HepG2 (cell line): ENCODE measurements around the gene TBC1D14. TPM values are rescaled to one million over a fixed set of nuclear protein-coding genes. Genes with fewer than 3 reads are reported as not detected.

Experiments used
- ARNTL ChIP-seq: sonication (generic); formaldehyde crosslinking; IDR thresholded peaks from 2 replicates; pipeline ENCODE4 v1.4.0; 2020; ENCODE audit warnings: mild to moderate bottlenecking, missing genetic modification reagents
- BORCS8-MEF2B ChIP-seq: sonication (generic); formaldehyde crosslinking; IDR thresholded peaks from 2 replicates; pipeline ENCODE4 v1.8.0; 2022; ENCODE audit warnings: mild to moderate bottlenecking, missing genetic modification reagents
- CENPT ChIP-seq: sonication (generic); formaldehyde crosslinking; IDR thresholded peaks from 2 replicates; pipeline ENCODE4 v1.8.0; 2022; ENCODE audit warnings: low read depth, mild to moderate bottlenecking, moderate library complexity, missing genetic modification reagents
- CREM ChIP-seq, 2 experiments: sonication (generic) in 1 of 2; formaldehyde crosslinking in 1 of 2; IDR thresholded peaks; 2 replicates each; pipeline versions ENCODE4 v1.4.0 to v1.6.1; 2016 to 2020; ENCODE audit warnings: antibody characterized with exemption in 1 of 2, mild to moderate bottlenecking in 1 of 2, missing genetic modification reagents in 1 of 2
- DMAP1 ChIP-seq: IDR thresholded peaks from 2 replicates; pipeline ENCODE4 v1.6.1; 2016
- GATAD1 ChIP-seq: IDR thresholded peaks from 2 replicates; pipeline ENCODE4 v1.6.1; 2016; ENCODE audit warnings: missing genetic modification reagents, missing compliant biosample characterization
- HMGA1 ChIP-seq: sonication (generic); formaldehyde crosslinking; conservative IDR thresholded peaks from 2 replicates; pipeline ENCODE4 v1.4.0; 2020; ENCODE audit warnings: missing genetic modification reagents
- IRX3 ChIP-seq: sonication (generic); formaldehyde crosslinking; IDR thresholded peaks from 2 replicates; pipeline ENCODE4 v1.8.1; 2023; ENCODE audit warnings: mild to moderate bottlenecking, low read depth, missing genetic modification reagents, borderline replicate concordance
- KAT7 ChIP-seq: IDR thresholded peaks from 2 replicates; pipeline ENCODE4 v1.6.1; 2018; ENCODE audit warnings: borderline replicate concordance, missing compliant biosample characterization
- KDM2A ChIP-seq: sonication (generic); formaldehyde crosslinking; IDR thresholded peaks from 2 replicates; pipeline ENCODE4 v1.4.0; 2020; ENCODE audit warnings: low read depth, missing genetic modification reagents, borderline replicate concordance
- KLF13 ChIP-seq: sonication (generic); formaldehyde crosslinking; IDR thresholded peaks from 2 replicates; pipeline ENCODE4 v1.4.0; 2020; ENCODE audit warnings: mild to moderate bottlenecking, missing genetic modification reagents
- MBNL3 ChIP-seq: fragments of 250-450 bp; sonication (Bioruptor Pico); conservative IDR thresholded peaks from 2 replicates; pipeline ENCODE4 v1.8.0; 2022; ENCODE audit warnings: mild to moderate bottlenecking, inconsistent platforms
- MTF1 ChIP-seq: sonication (generic); formaldehyde crosslinking; IDR thresholded peaks from 2 replicates; pipeline ENCODE4 v1.5.0; 2020; ENCODE audit warnings: missing genetic modification reagents
- MXI1 ChIP-seq: IDR thresholded peaks from 3 replicates; pipeline ENCODE4 v1.6.1; 2012; ENCODE audit warnings: low read depth, low read length, inconsistent platforms, borderline replicate concordance
- MZF1 ChIP-seq: sonication (generic); formaldehyde crosslinking; IDR thresholded peaks from 2 replicates; pipeline ENCODE4 v1.8.1; 2023; ENCODE audit warnings: mild to moderate bottlenecking, missing genetic modification reagents, borderline replicate concordance
- NBN ChIP-seq: fragments of 450-650 bp; conservative IDR thresholded peaks from 2 replicates; pipeline ENCODE4 v1.6.1; 2017
- PTBP1 ChIP-seq: fragments of 200-400 bp; formaldehyde crosslinking; IDR thresholded peaks from 2 replicates; pipeline ENCODE4 v1.6.1; 2018; ENCODE audit warnings: low read length, low read depth; ENCODE audit not compliant: poor library complexity, severe bottlenecking
- RXRB ChIP-seq: IDR thresholded peaks from 2 replicates; pipeline ENCODE4 v1.6.1; 2016; ENCODE audit warnings: borderline replicate concordance, missing genetic modification reagents, missing compliant biosample characterization
- SOX5 ChIP-seq: IDR thresholded peaks from 2 replicates; pipeline ENCODE4 v1.6.1; 2016; ENCODE audit warnings: borderline replicate concordance
- SOX6 ChIP-seq, 2 experiments: fragments of 450-650 bp in 1 of 2; sonication (generic) in 1 of 2; formaldehyde crosslinking in 1 of 2; IDR thresholded peaks; 2 replicates each; pipeline versions ENCODE4 v1.4.0 to v1.6.1; 2017 to 2020; ENCODE audit warnings: antibody characterized with exemption in 1 of 2, mild to moderate bottlenecking in 1 of 2, missing genetic modification reagents in 1 of 2
- XRCC5 ChIP-seq: fragments of 200-400 bp; formaldehyde crosslinking; optimal IDR thresholded peaks from 2 replicates; pipeline ENCODE3; 2017; ENCODE audit warnings: mild to moderate bottlenecking, low read length
- ZFX ChIP-seq: sonication (generic); formaldehyde crosslinking; IDR thresholded peaks from 2 replicates; pipeline ENCODE4 v1.4.0; 2020; ENCODE audit warnings: mild to moderate bottlenecking, low read depth, missing genetic modification reagents, moderate library complexity
- ZFYVE20 ChIP-seq: sonication (generic); formaldehyde crosslinking; IDR thresholded peaks from 2 replicates; pipeline ENCODE4 v1.8.0; 2023; ENCODE audit warnings: low read depth, mild to moderate bottlenecking, moderate library complexity, missing genetic modification reagents, borderline replicate concordance
- ZNF205 ChIP-seq: IDR thresholded peaks from 2 replicates; pipeline ENCODE4 v1.6.1; 2018; ENCODE audit warnings: missing biosample characterization, missing genetic modification reagents
- ZNF232 ChIP-seq: sonication (generic); formaldehyde crosslinking; IDR thresholded peaks from 2 replicates; pipeline ENCODE4 v1.4.0; 2020; ENCODE audit warnings: missing genetic modification reagents, borderline replicate concordance
- polyA plus RNA-seq, 8 experiments: library from polyadenylated mRNA; depleted of rRNA in 3 of 8; stranded (reverse) in 7 of 8; unstranded in 1 of 8; fragments of >200 nt; fragmentation: Illumina TruSeq in 4 of 8; extraction: Trizol in 4 of 8; gene quantifications; 2 replicates each; pipeline versions ENCODE4 v1.2.1 to v1.2.3, GENCODE V29; 2011 to 2016; ENCODE audit warnings: low read depth in 4 of 8, missing spikeins in 1 of 8, mixed read lengths in 1 of 8; ENCODE audit not compliant: insufficient read depth in 1 of 8
- total RNA-seq, 5 experiments: library from RNA; depleted of rRNA; stranded (reverse); fragments of >200 nt; fragmentation: Illumina TruSeq; extraction: Trizol; gene quantifications; 2 replicates each; pipeline ENCODE4 v1.2.3, GENCODE V29; 2016; ENCODE audit warnings: low read depth in 1 of 5
- TF ChIP-seq, protein P1 (sequence below): sonication (generic); formaldehyde crosslinking; IDR thresholded peaks from 2 replicates; pipeline ENCODE4 v1.5.0; 2020; ENCODE audit warnings: mild to moderate bottlenecking, missing genetic modification reagents
- TF ChIP-seq, protein P2 (sequence below): sonication (generic); formaldehyde crosslinking; IDR thresholded peaks from 2 replicates; pipeline ENCODE4 v1.5.0; 2020; ENCODE audit warnings: mild to moderate bottlenecking, missing genetic modification reagents

Gene TBC1D14
- total and polyA plus RNA-seq, 2 of the 13 experiments (the other 11 are each of a cell fraction or from before 2014, with no cell fraction given): 29.5 to 46.5 TPM

DNA sequence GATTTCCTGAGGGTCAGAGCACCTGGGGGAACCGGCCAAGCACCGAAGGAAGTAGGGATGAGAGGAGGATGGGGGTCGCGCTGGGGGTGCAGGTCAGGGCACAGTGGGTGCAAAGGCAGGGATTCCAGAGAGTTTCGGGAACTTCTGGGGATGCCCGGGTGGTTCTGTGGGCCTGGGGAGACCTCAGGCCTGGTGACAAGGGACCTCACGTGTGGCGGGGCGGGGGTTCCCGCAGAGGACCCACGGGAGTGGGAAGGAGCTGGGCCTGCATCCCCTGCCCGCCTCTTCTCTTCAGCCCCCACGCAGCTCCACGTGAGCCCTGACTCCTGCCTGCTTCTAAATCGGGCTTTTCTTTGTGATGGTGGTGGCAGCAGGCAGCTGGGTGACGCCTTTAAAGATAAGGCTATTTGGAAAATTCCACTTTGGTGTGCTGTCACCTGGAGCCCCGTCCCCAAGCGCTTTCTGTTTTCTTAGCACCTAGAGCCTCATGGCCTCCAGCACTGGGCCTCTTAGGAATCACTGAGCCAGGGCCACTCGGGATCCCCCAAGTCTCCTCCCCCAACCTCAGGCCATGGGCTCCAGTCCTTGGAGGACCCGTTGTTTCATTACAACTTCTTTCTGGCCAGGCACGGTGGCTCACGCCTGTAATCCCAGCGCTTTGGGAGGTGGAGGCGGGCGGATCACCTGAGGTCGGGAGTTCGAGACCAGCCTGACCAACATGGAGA lies 7.1 kb upstream of the TBC1D14 start (continued):
- TF ChIP-seq ZNF205 (CRISPR knock-in tag) (peak; percentile 46; the same call in 1 of the 2 replicates), KAT7 (CRISPR knock-in tag) (0 out of 2 replicates have a peak, but pooled peaks have one; percentile 23), ZNF232 (CRISPR knock-in tag) (no peak), SOX5 (CRISPR knock-in tag) (0 out of 2 replicates have a peak, but pooled peaks have one; percentile 31), RXRB (CRISPR knock-in tag) (peak; percentile 12; the same call in 1 of the 2 replicates), MXI1 (no peak), SOX6 (IDR thresholded peaks at IDR 0.05) (no peak), SOX6 (CRISPR knock-in tag; IDR thresholded peaks at IDR 0.05) (peak; percentile 38; the same call in 1 of the 2 replicates), ZFX (CRISPR knock-in tag) (peak; percentile 34; the same call in 1 of the 2 replicates), XRCC5 (no peak), MTF1 (CRISPR knock-in tag) (no peak), CENPT (CRISPR knock-in tag) (no peak), CREM (IDR thresholded peaks at IDR 0.05) (peak; percentile 30; the same call in 1 of the 2 replicates), CREM (CRISPR knock-in tag; IDR thresholded peaks at IDR 0.05) (no peak), BORCS8-MEF2B (CRISPR knock-in tag) (0 out of 2 replicates have a peak, but pooled peaks have one; percentile 47), GATAD1 (CRISPR knock-in tag) (no peak), MBNL3 (CRISPR knock-in tag) (no peak), DMAP1 (CRISPR knock-in tag) (peak; percentile 30; the same call in 1 of the 2 replicates), NBN (no peak), KLF13 (CRISPR knock-in tag) (no peak), HMGA1 (CRISPR knock-in tag) (no peak), ZFYVE20 (CRISPR knock-in tag) (no peak), PTBP1 (no peak), ARNTL (CRISPR knock-in tag) (peak; percentile 70; the same call in 1 of the 2 replicates), MZF1 (CRISPR knock-in tag) (no peak), KDM2A (CRISPR knock-in tag) (peak; percentile 37; the same call in 1 of the 2 replicates), IRX3 (CRISPR knock-in tag) (no peak)
- TF ChIP-seq, protein P1, sequence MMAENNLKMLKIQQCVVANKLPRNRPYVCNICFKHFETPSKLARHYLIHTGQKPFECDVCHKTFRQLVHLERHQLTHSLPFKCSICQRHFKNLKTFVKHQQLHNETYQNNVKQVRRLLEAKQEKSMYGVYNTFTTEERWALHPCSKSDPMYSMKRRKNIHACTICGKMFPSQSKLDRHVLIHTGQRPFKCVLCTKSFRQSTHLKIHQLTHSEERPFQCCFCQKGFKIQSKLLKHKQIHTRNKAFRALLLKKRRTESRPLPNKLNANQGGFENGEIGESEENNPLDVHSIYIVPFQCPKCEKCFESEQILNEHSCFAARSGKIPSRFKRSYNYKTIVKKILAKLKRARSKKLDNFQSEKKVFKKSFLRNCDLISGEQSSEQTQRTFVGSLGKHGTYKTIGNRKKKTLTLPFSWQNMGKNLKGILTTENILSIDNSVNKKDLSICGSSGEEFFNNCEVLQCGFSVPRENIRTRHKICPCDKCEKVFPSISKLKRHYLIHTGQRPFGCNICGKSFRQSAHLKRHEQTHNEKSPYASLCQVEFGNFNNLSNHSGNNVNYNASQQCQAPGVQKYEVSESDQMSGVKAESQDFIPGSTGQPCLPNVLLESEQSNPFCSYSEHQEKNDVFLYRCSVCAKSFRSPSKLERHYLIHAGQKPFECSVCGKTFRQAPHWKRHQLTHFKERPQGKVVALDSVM (CRISPR knock-in tag): peak; percentile 85
- TF ChIP-seq, protein P2, sequence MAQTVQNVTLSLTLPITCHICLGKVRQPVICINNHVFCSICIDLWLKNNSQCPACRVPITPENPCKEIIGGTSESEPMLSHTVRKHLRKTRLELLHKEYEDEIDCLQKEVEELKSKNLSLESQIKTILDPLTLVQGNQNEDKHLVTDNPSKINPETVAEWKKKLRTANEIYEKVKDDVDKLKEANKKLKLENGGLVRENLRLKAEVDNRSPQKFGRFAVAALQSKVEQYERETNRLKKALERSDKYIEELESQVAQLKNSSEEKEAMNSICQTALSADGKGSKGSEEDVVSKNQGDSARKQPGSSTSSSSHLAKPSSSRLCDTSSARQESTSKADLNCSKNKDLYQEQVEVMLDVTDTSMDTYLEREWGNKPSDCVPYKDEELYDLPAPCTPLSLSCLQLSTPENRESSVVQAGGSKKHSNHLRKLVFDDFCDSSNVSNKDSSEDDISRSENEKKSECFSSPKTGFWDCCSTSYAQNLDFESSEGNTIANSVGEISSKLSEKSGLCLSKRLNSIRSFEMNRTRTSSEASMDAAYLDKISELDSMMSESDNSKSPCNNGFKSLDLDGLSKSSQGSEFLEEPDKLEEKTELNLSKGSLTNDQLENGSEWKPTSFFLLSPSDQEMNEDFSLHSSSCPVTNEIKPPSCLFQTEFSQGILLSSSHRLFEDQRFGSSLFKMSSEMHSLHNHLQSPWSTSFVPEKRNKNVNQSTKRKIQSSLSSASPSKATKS (CRISPR knock-in tag): no peak
